ENCODE data around the gene ZYG11B.
"Not testable (repeated sequence)": the region's sequence is repeated elsewhere in the genome, so short reads cannot be mapped to it uniquely, and the experiment has no call there.

- not testable (repeated sequence) for TF ChIP-seq CTCF (IDR thresholded peaks at IDR 0.05; ENCODE audit: extremely low read depth in 1 of 2, insufficient read depth in 1 of 2, low read depth in 1 of 2, low read length in 2 of 2); EZH2 (IDR thresholded peaks at IDR 0.05; ENCODE audit: borderline replicate concordance, low read depth, low read length, severe bottlenecking); POLR2A (IDR thresholded peaks at IDR 0.05; ENCODE audit: low read depth, low read length); JUN (IDR thresholded peaks at IDR 0.05; ENCODE audit: borderline replicate concordance, insufficient read depth, insufficient read length, low read depth); POLR2AphosphoS5 (IDR thresholded peaks at IDR 0.05; ENCODE audit: insufficient read depth, low read depth, low read length)
These were observed 64.2 kb downstream of the ZYG11B start for GRCh38 chr1:52790429-52790828.
